Effector memory CD8-positive, alpha-beta T cell (primary cell): ENCODE data around the gene TLK2.

ENCODE experiments used
- ATAC-seq: fragments of 150-1000 bp; cut with Tn5 transposase; replicated peaks from 2 replicates; pipeline ENCODE4 v1.10.0; 2021; ENCODE audit warnings: mild to moderate bottlenecking, moderate library complexity
- DNase-seq, 3 experiments: peaks; one replicate each; pipeline ENCODE4 v3.0.0; 2021
- H3K27ac Mint-ChIP-seq, 2 donors: one replicate each; pipeline ENCODE4 v1.8.0; 2022; ENCODE audit warnings: mild to moderate bottlenecking in 2 of 2, mixed read lengths in 2 of 2, moderate library complexity in 2 of 2
- H3K27me3 Mint-ChIP-seq, 2 donors: one replicate each; pipeline ENCODE4 v1.8.0; 2022; ENCODE audit warnings: mixed read lengths in 2 of 2
- H3K36me3 Mint-ChIP-seq: one replicate; pipeline ENCODE4 v1.8.0; 2022; ENCODE audit warnings: mild to moderate bottlenecking, moderate library complexity, mixed read lengths; ENCODE audit not compliant: insufficient read depth
- H3K4me1 Mint-ChIP-seq, 2 donors: one replicate each; pipeline ENCODE4 v1.8.0; 2022; ENCODE audit warnings: low read depth in 2 of 2, mixed read lengths in 2 of 2
- H3K4me3 Mint-ChIP-seq, 2 donors: one replicate each; pipeline ENCODE4 v1.8.0; 2022; ENCODE audit warnings: mild to moderate bottlenecking in 2 of 2, mixed read lengths in 2 of 2, moderate library complexity in 2 of 2
- H3K9me3 Mint-ChIP-seq, 2 donors: one replicate each; pipeline ENCODE4 v1.8.0; 2022; ENCODE audit warnings: mixed read lengths in 2 of 2

TLK2 gene

GRCh38 chr17:62637809-62638208, 159.2 kb downstream of the TLK2 start:
- Mint-ChIP-seq H3K9me3 (no peaks in the 10 kb centered on the region), H3K4me1 (no peaks in the 10 kb centered on the region), H3K27ac (no peak overlapping the region), H3K4me3 (no peak overlapping the region), H3K36me3 (no peaks in the 10 kb centered on the region), H3K27me3 (peaks cover 0 to 7% of the 10 kb centered on the region in 2 donors)
- ATAC-seq (no peak), DNase-seq (no peak)

GRCh38 chr17:62641153-62641552, 162.5 kb downstream of the TLK2 start:
- ATAC-seq (no peak), DNase-seq (no peak)
- H3K9me3 Mint-ChIP-seq: no peaks in the 10 kb centered on the region
- H3K27me3 Mint-ChIP-seq: peaks cover 6% of the 10 kb centered on the region in 2 donors
- no peaks in the 10 kb centered on the region for H3K4me1 Mint-ChIP-seq
- no peak overlapping the region for H3K27ac Mint-ChIP-seq
- H3K36me3 Mint-ChIP-seq: no peaks in the 10 kb centered on the region
- no peak overlapping the region for H3K4me3 Mint-ChIP-seq

- Mint-ChIP-seq H3K4me3 (no peak overlapping the region), H3K27me3 (peaks cover 6% of the 10 kb centered on the region in 2 donors), H3K9me3 (no peaks in the 10 kb centered on the region), H3K36me3 (no peaks in the 10 kb centered on the region), H3K27ac (no peak overlapping the region), H3K4me1 (no peaks in the 10 kb centered on the region)
- ATAC-seq (no peak), DNase-seq (no peak)
Observed at GRCh38 chr17:62641951-62642350, 163.3 kb downstream of the TLK2 start.

GRCh38 chr17:62643496-62643895, 164.9 kb downstream of the TLK2 start:
- Mint-ChIP-seq H3K4me3 (no peak overlapping the region), H3K27ac (no peak overlapping the region), H3K36me3 (no peaks in the 10 kb centered on the region), H3K27me3 (peaks cover 6% of the 10 kb centered on the region in 2 donors), H3K4me1 (no peaks in the 10 kb centered on the region), H3K9me3 (no peaks in the 10 kb centered on the region)
- DNase-seq (no peak), ATAC-seq (no peak)

GRCh38 chr17:62644487-62645173, 166.0 kb downstream of the TLK2 start:
- Mint-ChIP-seq H3K4me1 (no peaks in the 10 kb centered on the region), H3K4me3 (no peak overlapping the region), H3K9me3 (no peaks in the 10 kb centered on the region), H3K27ac (no peak overlapping the region), H3K27me3 (peaks cover 6% of the 10 kb centered on the region in 2 donors), H3K36me3 (no peaks in the 10 kb centered on the region)
- ATAC-seq: no peak
- DNase-seq: no peak

- H3K4me3 Mint-ChIP-seq: no peak overlapping the region
- no peak overlapping the region for H3K27ac Mint-ChIP-seq
- ATAC-seq (no peak), DNase-seq (no peak)
- no peaks in the 10 kb centered on the region for H3K9me3 Mint-ChIP-seq
- H3K36me3 Mint-ChIP-seq: no peaks in the 10 kb centered on the region
- peaks cover 15 to 25% of the 10 kb centered on the region in 2 donors for H3K27me3 Mint-ChIP-seq
- H3K4me1 Mint-ChIP-seq: peaks cover 11 to 15% of the 10 kb centered on the region in 2 donors
Observed at GRCh38 chr17:62648251-62648955, 169.8 kb downstream of the TLK2 start.

- H3K9me3 Mint-ChIP-seq: no peaks in the 10 kb centered on the region
- DNase-seq (no peak), ATAC-seq (no peak)
- peaks cover 14 to 18% of the 10 kb centered on the region in 2 donors for H3K4me1 Mint-ChIP-seq
- no peak overlapping the region for H3K4me3 Mint-ChIP-seq
- peaks cover 19 to 28% of the 10 kb centered on the region in 2 donors for H3K27me3 Mint-ChIP-seq
- no peak overlapping the region for H3K27ac Mint-ChIP-seq
- no peaks in the 10 kb centered on the region for H3K36me3 Mint-ChIP-seq
Observed at GRCh38 chr17:62648956-62649294, 170.3 kb downstream of the TLK2 start.

GRCh38 chr17:62649570-62649969, 170.9 kb downstream of the TLK2 start:
- H3K4me1 Mint-ChIP-seq: peaks cover 14 to 22% of the 10 kb centered on the region in 2 donors
- H3K36me3 Mint-ChIP-seq: no peaks in the 10 kb centered on the region
- H3K4me3 Mint-ChIP-seq: no peak overlapping the region
- DNase-seq (no peak), ATAC-seq (no peak)
- peaks cover 25 to 29% of the 10 kb centered on the region in 2 donors for H3K27me3 Mint-ChIP-seq
- H3K27ac Mint-ChIP-seq: no peak overlapping the region
- H3K9me3 Mint-ChIP-seq: no peaks in the 10 kb centered on the region

GRCh38 chr17:62650587-62650986, 172.0 kb downstream of the TLK2 start:
- no peak for DNase-seq
- H3K27me3 Mint-ChIP-seq: peaks cover 27 to 28% of the 10 kb centered on the region in 2 donors
- no peak for ATAC-seq
- no peaks in the 10 kb centered on the region for H3K9me3 Mint-ChIP-seq
- no peaks in the 10 kb centered on the region for H3K36me3 Mint-ChIP-seq
- no peak overlapping the region for H3K4me3 Mint-ChIP-seq
- H3K27ac Mint-ChIP-seq: no peak overlapping the region
- peaks cover 14 to 22% of the 10 kb centered on the region in 2 donors for H3K4me1 Mint-ChIP-seq

- ATAC-seq (peak; percentile 30), DNase-seq (peak in 1 of 3 experiments; percentile 16)
- Mint-ChIP-seq H3K36me3 (no peaks in the 10 kb centered on the region), H3K4me1 (peaks cover 14 to 22% of the 10 kb centered on the region in 2 donors), H3K4me3 (peak overlapping the region; percentile 87 to 94), H3K27ac (peak overlapping the region; percentile 69 to 89), H3K27me3 (peaks cover 27 to 28% of the 10 kb centered on the region in 2 donors), H3K9me3 (no peaks in the 10 kb centered on the region)
Observed at GRCh38 chr17:62652251-62653001, 173.8 kb downstream of the TLK2 start.

GRCh38 chr17:62653002-62653825, 174.6 kb downstream of the TLK2 start:
- H3K27ac Mint-ChIP-seq: peak overlapping the region; percentile 69 to 89
- DNase-seq: peak; percentile 26 to 55 (median 51)
- no peaks in the 10 kb centered on the region for H3K9me3 Mint-ChIP-seq
- H3K27me3 Mint-ChIP-seq: peaks cover 28 to 33% of the 10 kb centered on the region in 2 donors
- H3K4me1 Mint-ChIP-seq: peaks cover 14 to 22% of the 10 kb centered on the region in 2 donors
- ATAC-seq: peak; percentile 84
- no peaks in the 10 kb centered on the region for H3K36me3 Mint-ChIP-seq
- peak overlapping the region; percentile 87 to 94 for H3K4me3 Mint-ChIP-seq

- H3K36me3 Mint-ChIP-seq: no peaks in the 10 kb centered on the region
- H3K9me3 Mint-ChIP-seq: no peaks in the 10 kb centered on the region
- DNase-seq (no peak), ATAC-seq (no peak)
- peaks cover 14 to 22% of the 10 kb centered on the region in 2 donors for H3K4me1 Mint-ChIP-seq
- peak overlapping the region; percentile 87 to 94 for H3K4me3 Mint-ChIP-seq
- peaks cover 32 to 33% of the 10 kb centered on the region in 2 donors for H3K27me3 Mint-ChIP-seq
- peak overlapping the region; percentile 69 to 89 for H3K27ac Mint-ChIP-seq
Observed at GRCh38 chr17:62653826-62654761, 175.5 kb downstream of the TLK2 start.
